Right cardiac atrium (tissue), 5 donors: ENCODE measurements around the gene CFTR. TPM values are rescaled to one million over a fixed set of nuclear protein-coding genes. Genes with fewer than 3 reads are reported as not detected.

Experiments used
- ATAC-seq, 2 donors: fragments of 200-7000 bp; cut with Tn5 transposase; one replicate each; pipeline versions ENCODE4 v1.8.0 to v1.9.1; 2020; ENCODE audit warnings: moderate library complexity in 2 of 2, mild to moderate bottlenecking in 1 of 2
- DNase-seq, 3 donors: peaks; one replicate each; pipeline ENCODE4 v3.0.0-alpha.2; 2020
- H3K27ac ChIP-seq: one replicate; pipeline ENCODE4 v1.5.1; 2013; ENCODE audit warnings: mild to moderate bottlenecking, low read length, control low read depth, moderate library complexity
- H3K27me3 ChIP-seq: one replicate; pipeline ENCODE4 v1.6.1; 2013; ENCODE audit not compliant: control insufficient read depth, insufficient read depth
- H3K4me1 ChIP-seq: one replicate; pipeline ENCODE4 v1.6.1; 2013; ENCODE audit warnings: low read length; ENCODE audit not compliant: control insufficient read depth, insufficient read depth
- H3K4me3 ChIP-seq: one replicate; pipeline ENCODE4 v1.5.1; 2013; ENCODE audit warnings: low read length, control low read depth
- H3K9me3 ChIP-seq: one replicate; pipeline ENCODE4 v1.6.1; 2013; ENCODE audit warnings: low read length; ENCODE audit not compliant: control insufficient read depth
- WGBS: extraction: QIAGEN DNeasy Blood & Tissue Kit; methylation state at CpG from one replicate; pipeline ENCODE4 v1.1.7; 2013; 5-methylcytosine and 5-hydroxymethylcytosine counted together
- intact Hi-C, 4 donors: fragments of 100-400 bp; cut with DNase I; formaldehyde crosslinking; loops; one replicate each; pipeline versions ENCODE4 v1.11.0 to v1.14.0; 2022 to 2023
- polyA plus RNA-seq: library from polyadenylated mRNA; stranded (reverse); fragments of 200-250 nt; gene quantifications from one replicate; pipeline ENCODE4 v1.2.3, GENCODE V29; 2013
- total RNA-seq, 4 donors: library from RNA; stranded (reverse); fragmentation: NEBNext Ultra II Directional; extraction: Animal tissue kit (Norgen Biotek cat#: 25700); gene quantifications; one replicate each; pipeline ENCODE4 v1.2.1, GENCODE V29; 2021
- donor health status: healthy with polysubstance abuse.
- donor health status: DM: no; HTN: yes; CAD: no.
- donor health status: DM: no; HTN: no; CAD: no.
- donor health status: DM: no; HTN: yes; CAD: no; lungs with severe emphysema.
- donor health status: DM: yes; HTN: yes; CAD: no.

Gene CFTR
- total and polyA plus RNA-seq, 5 donors, result 0.15 to 0.28 TPM; not detected in 3

DNA sequence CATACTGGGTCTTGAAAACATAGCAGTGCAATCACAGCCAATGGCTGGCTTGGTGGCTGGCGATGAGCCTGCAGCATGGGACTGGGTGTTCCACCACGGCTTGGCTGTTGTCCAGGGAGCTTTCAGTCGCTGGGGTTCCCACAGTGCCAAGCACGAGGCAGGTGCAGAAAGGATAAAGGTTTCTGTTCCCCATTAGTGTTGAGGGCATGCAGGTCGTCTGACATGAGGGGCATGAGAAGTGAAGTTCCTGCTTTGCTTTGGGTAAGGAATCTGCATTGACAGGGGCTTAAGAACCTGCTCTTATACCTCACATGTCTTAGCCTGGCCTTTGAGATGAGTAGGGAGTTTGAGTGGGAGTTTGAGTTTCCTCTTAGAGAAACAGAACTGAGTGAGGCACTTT, 9.0 kb upstream of the CFTR start:
- H3K4me3 ChIP-seq, result no peak overlapping the region
- H3K27me3 ChIP-seq, result no peaks in the 10 kb centered on the region
- WGBS, result 52% methylated on average over 5 of the region's 5 CpGs
- H3K9me3 ChIP-seq, result no peaks in the 10 kb centered on the region
- intact Hi-C loops, result no loop called here
- no peak overlapping the region for H3K27ac ChIP-seq
- H3K4me1 ChIP-seq, result no peaks in the 10 kb centered on the region
- ATAC-seq (no peak), DNase-seq (peak; percentile 25 to 57 (median 48))

GRCh38 chr7:117472335-117472734, 7.5 kb upstream of the CFTR start:
- Histone ChIP-seq H3K27me3 (no peaks in the 10 kb centered on the region), H3K9me3 (no peaks in the 10 kb centered on the region), H3K4me3 (no peak overlapping the region), H3K27ac (no peak overlapping the region), H3K4me1 (no peaks in the 10 kb centered on the region)
- intact Hi-C loops, result no loop called here
- ATAC-seq (peak in 1 of 2 donors; percentile 63), DNase-seq (no peak)

GRCh38 chr7:117476557-117477215, 3.1 kb upstream of the CFTR start:
- ATAC-seq, result no peak

GRCh38 chr7:117478836-117479224, 995 bp upstream of the CFTR start:
- peak overlapping the region; percentile 33 for H3K4me3 ChIP-seq
- WGBS, result 36% methylated on average over 11 of the region's 11 CpGs

More at GRCh38 chr7:117476557-117477215, 3.1 kb upstream of the CFTR start:
- Histone ChIP-seq H3K9me3 (no peaks in the 10 kb centered on the region), H3K4me3 (no peak overlapping the region), H3K27ac (no peak overlapping the region), H3K4me1 (no peaks in the 10 kb centered on the region), H3K27me3 (no peaks in the 10 kb centered on the region)
- intact Hi-C loops, result no loop called here
- no peak for DNase-seq
- 85% methylated on average over 4 of the region's 4 CpGs for WGBS

DNA sequence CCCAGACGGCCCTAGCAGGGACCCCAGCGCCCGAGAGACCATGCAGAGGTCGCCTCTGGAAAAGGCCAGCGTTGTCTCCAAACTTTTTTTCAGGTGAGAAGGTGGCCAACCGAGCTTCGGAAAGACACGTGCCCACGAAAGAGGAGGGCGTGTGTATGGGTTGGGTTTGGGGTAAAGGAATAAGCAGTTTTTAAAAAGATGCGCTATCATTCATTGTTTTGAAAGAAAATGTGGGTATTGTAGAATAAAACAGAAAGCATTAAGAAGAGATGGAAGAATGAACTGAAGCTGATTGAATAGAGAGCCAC, 184 bp downstream of the CFTR start:
- intact Hi-C loops, result no loop called here
- ATAC-seq (no peak), DNase-seq (no peak)
- H3K27ac ChIP-seq, result no peak overlapping the region
- no peaks in the 10 kb centered on the region for H3K27me3 ChIP-seq
- peak overlapping the region; percentile 33 for H3K4me3 ChIP-seq
- no peaks in the 10 kb centered on the region for H3K4me1 ChIP-seq
- WGBS, result 6% methylated on average over 11 of the region's 11 CpGs
- H3K9me3 ChIP-seq, result no peaks in the 10 kb centered on the region

More at GRCh38 chr7:117478836-117479224, 995 bp upstream of the CFTR start:
- H3K4me1 ChIP-seq, result no peaks in the 10 kb centered on the region
- H3K27me3 ChIP-seq, result no peaks in the 10 kb centered on the region
- ATAC-seq (no peak), DNase-seq (no peak)
- intact Hi-C loops, result no loop called here
- no peaks in the 10 kb centered on the region for H3K9me3 ChIP-seq
- no peak overlapping the region for H3K27ac ChIP-seq

DNA sequence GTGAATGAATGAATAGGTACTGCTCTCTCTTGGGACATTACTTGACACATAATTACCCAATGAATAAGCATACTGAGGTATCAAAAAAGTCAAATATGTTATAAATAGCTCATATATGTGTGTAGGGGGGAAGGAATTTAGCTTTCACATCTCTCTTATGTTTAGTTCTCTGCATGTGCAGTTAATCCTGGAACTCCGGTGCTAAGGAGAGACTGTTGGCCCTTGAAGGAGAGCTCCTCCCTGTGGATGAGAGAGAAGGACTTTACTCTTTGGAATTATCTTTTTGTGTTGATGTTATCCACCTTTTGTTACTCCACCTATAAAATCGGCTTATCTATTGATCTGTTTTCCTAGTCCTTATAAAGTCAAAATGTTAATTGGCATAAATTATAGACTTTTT, 1.2 kb downstream of the CFTR start:
- intact Hi-C loops, result no loop called here
- Histone ChIP-seq H3K4me1 (no peaks in the 10 kb centered on the region), H3K9me3 (no peaks in the 10 kb centered on the region), H3K27ac (no peak overlapping the region), H3K4me3 (no peak overlapping the region), H3K27me3 (no peaks in the 10 kb centered on the region)
- 58% methylated on average over 2 of the region's 2 CpGs for WGBS
- no peak for ATAC-seq
- no peak for DNase-seq

DNA sequence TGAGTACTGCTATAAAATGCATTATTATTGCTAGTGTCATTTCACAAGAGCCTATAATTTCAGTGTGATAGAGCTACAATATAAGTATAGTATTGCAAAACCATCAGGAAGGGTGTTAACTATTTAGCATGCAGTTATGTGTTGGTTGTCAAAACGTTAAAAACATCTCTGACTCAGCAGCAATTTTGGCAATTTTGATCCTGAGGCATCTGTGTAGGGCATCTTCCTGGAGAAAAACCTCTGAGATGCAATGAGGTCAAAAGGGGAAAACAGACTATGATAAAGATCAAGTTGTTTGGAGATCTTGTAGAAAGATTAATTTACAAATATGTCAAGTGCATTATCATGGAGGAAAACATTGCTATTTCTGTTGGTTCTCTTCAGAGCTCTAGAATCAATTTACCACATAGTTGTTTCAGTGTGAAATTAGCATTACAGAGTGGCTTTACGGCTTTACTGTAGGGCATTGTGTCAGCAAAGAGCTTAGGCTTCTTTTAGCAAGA, 5.3 kb downstream of the CFTR start:
- ATAC-seq, result no peak
- 48% methylated on average over 2 of the region's 2 CpGs for WGBS
- intact Hi-C loops, result no loop called here
- Histone ChIP-seq H3K4me1 (no peaks in the 10 kb centered on the region), H3K9me3 (no peaks in the 10 kb centered on the region), H3K4me3 (no peak overlapping the region), H3K27me3 (no peaks in the 10 kb centered on the region), H3K27ac (no peak overlapping the region)
- no peak for DNase-seq

DNA sequence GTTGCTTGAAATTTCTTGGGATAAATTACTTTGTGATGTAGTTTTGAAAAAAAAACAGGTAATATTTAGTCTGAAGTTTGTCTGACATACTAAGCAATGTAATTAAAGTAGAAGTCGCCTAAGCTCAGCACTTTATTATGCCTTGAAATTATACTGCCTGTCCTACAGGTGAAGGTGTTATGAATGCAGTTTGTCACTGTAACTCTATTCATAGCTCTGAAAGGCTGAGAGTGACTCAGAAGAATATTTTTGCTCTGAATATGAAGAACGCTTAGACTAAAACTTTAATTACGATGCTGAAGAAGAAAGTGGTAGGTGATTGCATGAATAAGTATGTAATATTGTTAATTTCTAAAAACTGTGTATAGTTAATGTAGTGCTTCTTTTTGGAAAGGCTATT, 9.2 kb downstream of the CFTR start:
- Histone ChIP-seq H3K4me3 (no peak overlapping the region), H3K27ac (no peak overlapping the region), H3K27me3 (no peaks in the 10 kb centered on the region), H3K9me3 (no peaks in the 10 kb centered on the region), H3K4me1 (no peaks in the 10 kb centered on the region)
- no peak for ATAC-seq
- 93% methylated on average over 3 of the region's 3 CpGs for WGBS
- intact Hi-C loops, result no loop called here
- no peak for DNase-seq

DNA sequence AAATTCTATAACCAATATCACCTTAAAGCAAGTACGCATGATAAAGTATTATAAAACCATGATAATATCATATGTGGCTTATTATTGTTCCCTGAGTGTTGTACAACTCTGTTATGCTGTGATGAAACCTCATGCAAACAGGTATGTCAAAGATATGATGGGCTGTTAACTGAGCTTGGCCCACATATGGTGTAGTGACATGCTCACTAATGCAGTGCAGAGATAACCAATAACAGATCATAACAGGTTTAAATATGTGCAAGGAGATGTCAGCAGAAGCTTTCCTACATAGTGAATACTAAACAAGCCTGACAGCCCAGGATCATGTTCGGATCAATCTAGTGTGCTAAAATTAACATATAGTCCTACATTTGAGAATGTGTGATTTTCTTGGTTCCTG, 9.6 kb downstream of the CFTR start:
- 84% methylated on average over 2 of the region's 2 CpGs for WGBS
- Histone ChIP-seq H3K27me3 (no peaks in the 10 kb centered on the region), H3K4me1 (no peaks in the 10 kb centered on the region), H3K9me3 (no peaks in the 10 kb centered on the region), H3K4me3 (no peak overlapping the region), H3K27ac (no peak overlapping the region)
- intact Hi-C loops, result no loop called here
- no peak for DNase-seq
- no peak for ATAC-seq

DNA sequence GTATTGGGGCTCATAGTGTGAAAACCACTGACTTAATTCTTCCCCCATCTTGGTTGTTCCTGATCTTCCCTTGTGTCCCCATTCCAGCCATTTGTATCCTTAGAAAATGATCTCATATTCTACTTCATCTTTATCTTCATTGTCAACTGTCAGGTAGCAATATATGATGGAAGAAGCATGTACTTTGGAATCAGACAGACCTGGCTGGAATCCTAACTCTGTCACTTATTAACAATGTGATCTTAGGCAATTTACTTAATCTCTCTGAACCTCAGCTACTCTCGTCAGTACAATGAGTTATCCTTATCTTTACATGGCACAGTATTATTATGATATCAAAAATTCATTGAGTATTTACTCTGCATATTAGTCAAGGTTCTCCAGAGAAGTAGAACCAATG, 10.1 kb downstream of the CFTR start:
- DNase-seq, result no peak
- H3K27ac ChIP-seq, result no peak overlapping the region
- 47% methylated on average over 1 of the region's 1 CpG for WGBS

DNA sequence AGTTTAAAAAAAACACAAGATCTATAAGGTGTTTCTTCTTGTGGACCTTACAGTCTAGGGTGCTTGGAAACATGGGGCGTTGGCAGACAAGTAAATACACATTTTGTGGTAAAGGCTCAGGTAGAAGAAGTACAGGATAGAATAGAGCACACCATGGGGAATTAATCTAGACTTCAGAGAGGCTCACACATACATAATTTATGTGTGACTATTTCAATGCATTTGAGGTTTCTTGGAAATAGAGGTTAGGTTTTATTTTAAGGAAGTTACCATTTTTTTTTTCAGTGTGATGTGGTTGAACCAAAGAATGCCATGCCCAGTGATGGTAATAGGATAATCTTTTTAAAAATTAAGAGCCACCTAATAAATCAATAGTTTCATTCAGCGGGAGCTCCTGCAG, 12.8 kb downstream of the CFTR start:
- DNase-seq (no peak), ATAC-seq (no peak)
- intact Hi-C loops, result no loop called here
- no peaks in the 10 kb centered on the region for H3K27me3 ChIP-seq
- no peak overlapping the region for H3K4me3 ChIP-seq
- no peaks in the 10 kb centered on the region for H3K9me3 ChIP-seq
- no peak overlapping the region for H3K27ac ChIP-seq
- H3K4me1 ChIP-seq, result no peaks in the 10 kb centered on the region
- WGBS, result 74% methylated on average over 2 of the region's 2 CpGs

More for the DNA sequence above, 10.1 kb downstream of the CFTR start:
- no peak overlapping the region for H3K4me3 ChIP-seq
- H3K27me3 ChIP-seq, result no peaks in the 10 kb centered on the region
- ATAC-seq, result no peak
- intact Hi-C loops, result no loop called here
- H3K9me3 ChIP-seq, result no peaks in the 10 kb centered on the region
- no peaks in the 10 kb centered on the region for H3K4me1 ChIP-seq

- DNase-seq (no peak), ATAC-seq (no peak)
- Histone ChIP-seq H3K27me3 (no peaks in the 10 kb centered on the region), H3K4me3 (no peak overlapping the region), H3K27ac (no peak overlapping the region), H3K9me3 (no peaks in the 10 kb centered on the region), H3K4me1 (no peaks in the 10 kb centered on the region)
- 80% methylated on average over 2 of the region's 2 CpGs for WGBS
- intact Hi-C loops, result no loop called here
Observed at GRCh38 chr7:117493460-117493859, 13.6 kb downstream of the CFTR start.
